GM23248 (cell line): ENCODE data around the gene PIP.
"Not testable (repeated sequence)": the region's sequence is repeated elsewhere in the genome, so short reads cannot be mapped to it uniquely, and the experiment has no call there.

Experiments used
- EZH2 ChIP-seq: fragments of 200-600 bp; sonication (generic); IDR thresholded peaks from 2 replicates; pipeline ENCODE4 v1.6.1; 2018; ENCODE audit warnings: antibody characterized with exemption, mild to moderate bottlenecking; ENCODE audit not compliant: insufficient read depth, poor library complexity, severe bottlenecking
- EZH2phosphoT487 ChIP-seq: fragments of 200-600 bp; sonication (generic); IDR thresholded peaks from 2 replicates; pipeline ENCODE4 v1.6.1; 2018; ENCODE audit warnings: antibody characterized with exemption, moderate library complexity, mild to moderate bottlenecking, low read depth; ENCODE audit not compliant: insufficient read depth

DNA sequence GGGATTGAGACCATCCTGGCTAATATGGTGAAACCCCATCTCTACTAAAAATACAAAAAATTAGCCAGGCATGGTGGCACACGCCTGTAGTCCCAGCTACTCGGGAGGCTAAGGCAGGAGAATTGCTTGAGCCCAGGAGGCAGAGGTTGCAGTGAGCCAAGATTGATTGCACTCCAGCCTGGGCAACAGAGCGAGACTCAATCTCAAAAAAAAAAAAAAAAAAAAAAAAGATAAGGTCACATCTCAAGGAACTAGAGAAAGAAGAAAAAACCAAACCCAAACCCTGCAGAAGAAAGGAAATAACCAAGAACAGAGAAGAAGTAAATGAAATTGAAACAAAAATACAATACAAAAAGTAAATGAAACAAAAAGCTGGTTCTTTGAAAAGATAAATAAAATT is 46.3 kb upstream of the PIP start:
- not testable (repeated sequence) for TF ChIP-seq EZH2, EZH2phosphoT487
